GM19463 (cell line): ENCODE results near the gene PLXNB2.

Experiments
- ATAC-seq: cut with Tn5 transposase; IDR thresholded peaks from one replicate; pipeline ENCODE4 v1.9.1; 2021; ENCODE audit warnings: mild to moderate bottlenecking, moderate library complexity; ENCODE audit not compliant: unreplicated experiment

Gene PLXNB2

DNA sequence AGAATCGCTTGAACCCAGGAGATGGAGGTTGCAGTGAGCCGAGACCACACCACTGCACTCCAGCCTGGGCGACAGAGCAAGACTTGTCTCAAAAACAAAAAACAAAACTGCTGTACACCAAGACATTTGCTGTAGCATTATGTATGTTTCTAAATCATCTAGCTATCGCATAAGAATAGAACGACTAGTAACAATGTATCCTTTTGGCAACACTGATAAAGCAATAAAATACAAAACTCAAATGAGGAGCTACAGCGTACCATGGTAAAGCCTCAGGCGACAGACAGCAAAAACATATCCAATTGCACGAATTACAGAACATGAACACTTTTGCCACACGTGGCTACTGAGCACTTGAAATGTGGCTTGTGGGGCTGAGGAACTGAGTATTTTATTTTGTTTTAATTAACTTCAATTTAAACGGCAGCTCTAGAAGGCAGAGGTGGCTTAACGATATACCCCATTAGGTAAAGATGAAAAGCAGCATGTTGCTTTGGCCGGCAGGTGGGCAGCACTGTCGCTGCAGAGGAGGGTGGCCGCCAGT, 65.0 kb downstream of the PLXNB2 start:
- ATAC-seq, result no peak

- ATAC-seq, result no peak
These were observed 68.7 kb downstream of the PLXNB2 start for GRCh38 chr22:50238755-50239154.

- ATAC-seq, result no peak
These were observed 70.6 kb downstream of the PLXNB2 start for GRCh38 chr22:50236731-50237409.

DNA sequence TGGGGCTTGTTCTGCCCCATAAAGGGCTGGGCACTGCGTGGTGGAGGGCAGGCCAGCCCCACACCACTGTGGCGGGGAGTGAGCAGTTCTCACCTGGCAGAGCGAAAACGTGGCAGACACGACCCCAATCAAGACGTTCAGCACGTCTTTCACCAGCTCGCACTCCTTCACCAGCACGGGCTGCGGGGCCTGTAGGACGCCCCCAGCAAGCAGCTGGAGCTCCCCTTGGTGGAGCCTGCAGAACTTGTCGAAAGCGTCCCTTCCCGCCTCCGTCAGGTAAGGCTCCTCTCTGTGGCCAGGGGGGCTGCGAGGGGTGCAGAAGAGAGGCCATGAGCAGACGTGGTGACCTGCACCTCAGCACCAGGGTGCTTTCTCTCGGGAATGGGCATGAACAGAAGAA, 74.2 kb downstream of the PLXNB2 start:
- no peak for ATAC-seq

GRCh38 chr22:50232481-50233151, 74.8 kb downstream of the PLXNB2 start:
- no peak for ATAC-seq

GRCh38 chr22:50229370-50229769, 78.1 kb downstream of the PLXNB2 start:
- no peak for ATAC-seq

GRCh38 chr22:50228366-50228765, 79.1 kb downstream of the PLXNB2 start:
- ATAC-seq, result no peak

GRCh38 chr22:50227579-50228215, 79.7 kb downstream of the PLXNB2 start:
- ATAC-seq, result no peak

GRCh38 chr22:50226875-50227165, 80.6 kb downstream of the PLXNB2 start:
- no peak for ATAC-seq

DNA sequence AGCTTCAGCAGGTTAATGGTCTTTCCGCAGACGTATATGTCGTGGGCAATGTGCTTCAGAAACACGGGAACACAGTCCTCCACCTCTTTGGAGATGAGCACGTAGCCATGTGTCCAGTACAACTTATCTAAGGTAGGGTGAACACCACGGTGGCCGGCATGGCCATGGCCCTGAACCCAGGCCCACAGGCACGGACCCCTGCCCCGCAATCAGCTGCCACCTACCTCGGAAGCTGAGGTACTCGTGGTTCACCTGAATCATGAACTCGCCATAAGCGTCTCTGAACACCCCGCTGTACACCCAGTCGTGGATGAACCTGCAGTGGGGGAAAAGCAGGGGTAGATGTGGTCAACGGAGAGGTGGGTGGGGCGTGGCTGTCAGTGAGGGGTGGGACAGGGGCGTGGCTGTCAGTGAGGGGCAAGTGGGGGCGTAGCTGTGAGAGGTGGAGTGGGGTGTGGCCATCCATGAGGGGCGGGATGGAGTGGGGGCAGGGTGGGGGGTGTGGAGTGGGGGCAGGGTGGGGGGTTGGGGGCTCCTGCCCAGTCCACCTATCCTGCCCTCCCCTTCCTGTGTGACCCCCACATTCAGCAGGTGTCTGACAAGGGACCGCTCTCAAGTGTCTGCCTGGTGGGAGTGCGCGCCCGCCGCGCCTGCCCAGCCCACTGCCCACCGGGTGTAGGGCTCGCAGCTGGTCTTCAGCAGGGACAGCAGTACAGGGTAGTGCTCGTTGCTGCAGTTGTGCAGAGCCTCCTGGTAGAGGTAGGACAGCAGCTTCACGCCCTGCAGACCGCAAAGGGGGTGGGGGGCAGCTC, 81.2 kb downstream of the PLXNB2 start:
- ATAC-seq, result no peak

DNA sequence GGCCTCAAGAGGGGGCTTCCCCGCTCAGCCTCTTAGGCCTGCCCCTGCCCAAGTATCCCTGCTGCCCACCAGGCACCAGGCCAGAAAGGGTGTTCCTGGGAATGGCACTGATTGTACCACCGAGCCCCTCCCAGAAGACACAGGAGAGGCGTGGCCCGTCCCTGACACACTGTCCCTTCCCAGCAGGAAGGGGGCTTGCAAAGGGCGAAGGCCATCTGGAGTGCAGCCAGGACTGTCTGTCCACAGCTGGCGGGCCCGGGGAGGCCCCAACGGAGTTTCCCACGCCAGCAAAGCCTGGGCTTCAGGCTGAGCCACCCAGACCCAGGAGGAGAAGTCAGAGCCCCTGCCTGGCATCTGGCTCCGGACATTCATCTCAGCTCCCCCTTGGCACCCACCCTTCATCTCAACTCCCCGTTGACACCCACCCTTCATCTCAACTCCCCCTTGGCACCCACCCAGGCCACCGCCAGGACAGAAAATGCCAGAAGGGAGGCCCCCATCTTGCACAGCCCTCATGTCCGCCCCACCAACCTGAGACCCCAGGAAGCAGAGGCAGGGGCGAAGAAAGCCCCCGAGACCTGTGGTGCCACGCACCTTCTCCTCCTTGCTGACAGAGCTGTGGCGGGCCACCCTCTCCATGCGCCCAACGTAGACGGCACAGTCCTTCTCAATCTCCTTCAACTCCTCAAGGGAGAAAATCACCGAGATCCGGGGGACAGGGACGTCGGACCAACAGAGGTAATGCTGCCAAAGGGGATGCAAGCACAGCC, 82.1 kb downstream of the PLXNB2 start:
- ATAC-seq, result no peak
